ENCODE data around the gene EXOC3.

EXOC3 gene

GRCh38 chr5:435156-435790, 7.7 kb upstream of the EXOC3 start:
- Histone ChIP-seq H3K27me3 (ENCODE audit: control insufficient read depth, insufficient read depth, low read length) (no peaks in the 10 kb centered on the region), H3K36me3 (ENCODE audit: insufficient read depth, low read length) (peaks cover 26% of the 10 kb centered on the region), H3K9me3 (replicated peaks; ENCODE audit: low read length) (no peaks in the 10 kb centered on the region), H3K4me1 (ENCODE audit: control insufficient read depth, insufficient read depth, low read length) (peaks cover 4% of the 10 kb centered on the region), H3K4me2 (ENCODE audit: low read length) (no peak overlapping the region), H3K4me3 (ENCODE audit: low read length) (no peak overlapping the region), H3K9ac (ENCODE audit: low read depth, low read length) (no peak overlapping the region)

- H3K36me3 ChIP-seq (ENCODE audit: insufficient read depth, low read length): peaks cover 19% of the 10 kb centered on the region
These were observed 6.9 kb upstream of the EXOC3 start for GRCh38 chr5:435961-436640.

DNA sequence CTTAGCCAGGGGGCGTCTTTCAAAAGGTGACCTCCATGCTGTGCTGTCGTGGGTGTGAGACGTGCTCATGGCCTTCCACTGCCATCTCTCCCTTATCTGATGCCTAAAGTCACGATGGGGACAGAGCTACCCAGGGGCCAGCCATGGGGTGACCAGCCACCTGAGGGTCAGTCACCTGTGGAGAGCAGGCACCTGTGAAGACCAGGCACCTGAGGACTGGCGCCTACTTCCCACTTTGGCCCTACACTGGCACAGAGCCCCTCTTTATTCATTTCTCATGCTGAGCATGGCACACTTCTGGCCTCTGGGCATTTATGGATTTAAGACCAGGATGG, 6.4 kb upstream of the EXOC3 start:
- Histone ChIP-seq H3K9me3 (replicated peaks; ENCODE audit: low read length) (no peaks in the 10 kb centered on the region), H3K4me1 (ENCODE audit: control insufficient read depth, insufficient read depth, low read length) (peaks cover 1% of the 10 kb centered on the region), H3K27me3 (ENCODE audit: control insufficient read depth, insufficient read depth, low read length) (no peaks in the 10 kb centered on the region), H3K4me3 (ENCODE audit: low read length) (no peak overlapping the region), H3K4me2 (ENCODE audit: low read length) (no peak overlapping the region), H3K9ac (ENCODE audit: low read depth, low read length) (no peak overlapping the region), H3K36me3 (ENCODE audit: insufficient read depth, low read length) (peaks cover 14% of the 10 kb centered on the region)

More at GRCh38 chr5:435961-436640, 6.9 kb upstream of the EXOC3 start:
- H3K4me2 ChIP-seq (ENCODE audit: low read length): no peak overlapping the region
- H3K4me1 ChIP-seq (ENCODE audit: control insufficient read depth, insufficient read depth, low read length): peaks cover 3% of the 10 kb centered on the region
- H3K4me3 ChIP-seq (ENCODE audit: low read length): no peak overlapping the region
- H3K9me3 ChIP-seq (replicated peaks; ENCODE audit: low read length): no peaks in the 10 kb centered on the region
- H3K27me3 ChIP-seq (ENCODE audit: control insufficient read depth, insufficient read depth, low read length): no peaks in the 10 kb centered on the region
- H3K9ac ChIP-seq (ENCODE audit: low read depth, low read length): no peak overlapping the region

DNA sequence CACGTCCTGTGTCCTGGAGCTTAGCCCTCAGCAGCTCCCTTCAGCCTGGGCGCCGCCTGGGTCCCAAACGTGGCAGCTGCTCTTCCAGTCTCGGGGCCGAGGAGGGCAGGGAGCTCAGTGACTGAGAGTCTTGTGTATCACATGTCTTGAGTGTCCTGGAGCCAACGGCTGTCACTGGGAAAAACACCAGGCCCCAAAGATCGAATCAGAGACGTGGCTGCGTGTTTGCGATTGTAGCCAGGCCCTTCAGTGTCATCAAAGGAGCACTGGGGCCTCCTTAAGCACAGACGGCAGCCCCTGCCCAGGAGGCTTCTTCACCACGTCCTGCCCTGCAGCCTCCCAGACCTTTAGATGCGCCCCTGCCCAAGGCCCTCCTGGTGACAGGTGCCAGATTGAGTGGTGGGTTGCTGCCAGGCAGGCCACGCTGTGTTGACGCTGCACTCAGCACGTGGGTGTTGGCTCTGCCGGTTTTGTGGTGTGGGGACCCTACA, 5.7 kb upstream of the EXOC3 start:
- Histone ChIP-seq H3K27me3 (ENCODE audit: control insufficient read depth, insufficient read depth, low read length) (no peaks in the 10 kb centered on the region), H3K36me3 (ENCODE audit: insufficient read depth, low read length) (peaks cover 13% of the 10 kb centered on the region), H3K4me2 (ENCODE audit: low read length) (no peak overlapping the region), H3K9me3 (replicated peaks; ENCODE audit: low read length) (no peaks in the 10 kb centered on the region), H3K9ac (ENCODE audit: low read depth, low read length) (no peak overlapping the region), H3K4me3 (ENCODE audit: low read length) (no peak overlapping the region), H3K4me1 (ENCODE audit: control insufficient read depth, insufficient read depth, low read length) (peaks cover 5% of the 10 kb centered on the region)

- Histone ChIP-seq H3K27me3 (ENCODE audit: control insufficient read depth, insufficient read depth, low read length) (no peaks in the 10 kb centered on the region), H3K9ac (ENCODE audit: low read depth, low read length) (no peak overlapping the region)
These were observed 4.4 kb upstream of the EXOC3 start for GRCh38 chr5:438481-438981.

GRCh38 chr5:439181-439580, 3.8 kb upstream of the EXOC3 start:
- Histone ChIP-seq H3K27me3 (ENCODE audit: control insufficient read depth, insufficient read depth, low read length) (no peaks in the 10 kb centered on the region), H3K36me3 (ENCODE audit: insufficient read depth, low read length) (peaks cover 4% of the 10 kb centered on the region), H3K9ac (ENCODE audit: low read depth, low read length) (no peak overlapping the region), H3K4me3 (ENCODE audit: low read length) (no peak overlapping the region), H3K4me1 (ENCODE audit: control insufficient read depth, insufficient read depth, low read length) (peaks cover 14% of the 10 kb centered on the region), H3K4me2 (ENCODE audit: low read length) (no peak overlapping the region), H3K9me3 (replicated peaks; ENCODE audit: low read length) (no peaks in the 10 kb centered on the region)

More at GRCh38 chr5:438481-438981, 4.4 kb upstream of the EXOC3 start:
- Histone ChIP-seq H3K4me2 (ENCODE audit: low read length) (no peak overlapping the region), H3K4me1 (ENCODE audit: control insufficient read depth, insufficient read depth, low read length) (peaks cover 8% of the 10 kb centered on the region), H3K4me3 (ENCODE audit: low read length) (no peak overlapping the region), H3K36me3 (ENCODE audit: insufficient read depth, low read length) (peaks cover 6% of the 10 kb centered on the region), H3K9me3 (replicated peaks; ENCODE audit: low read length) (no peaks in the 10 kb centered on the region)

- no peak overlapping the region for H3K9ac ChIP-seq (ENCODE audit: low read depth, low read length)
These were observed 3.3 kb upstream of the EXOC3 start for GRCh38 chr5:439636-440035.

DNA sequence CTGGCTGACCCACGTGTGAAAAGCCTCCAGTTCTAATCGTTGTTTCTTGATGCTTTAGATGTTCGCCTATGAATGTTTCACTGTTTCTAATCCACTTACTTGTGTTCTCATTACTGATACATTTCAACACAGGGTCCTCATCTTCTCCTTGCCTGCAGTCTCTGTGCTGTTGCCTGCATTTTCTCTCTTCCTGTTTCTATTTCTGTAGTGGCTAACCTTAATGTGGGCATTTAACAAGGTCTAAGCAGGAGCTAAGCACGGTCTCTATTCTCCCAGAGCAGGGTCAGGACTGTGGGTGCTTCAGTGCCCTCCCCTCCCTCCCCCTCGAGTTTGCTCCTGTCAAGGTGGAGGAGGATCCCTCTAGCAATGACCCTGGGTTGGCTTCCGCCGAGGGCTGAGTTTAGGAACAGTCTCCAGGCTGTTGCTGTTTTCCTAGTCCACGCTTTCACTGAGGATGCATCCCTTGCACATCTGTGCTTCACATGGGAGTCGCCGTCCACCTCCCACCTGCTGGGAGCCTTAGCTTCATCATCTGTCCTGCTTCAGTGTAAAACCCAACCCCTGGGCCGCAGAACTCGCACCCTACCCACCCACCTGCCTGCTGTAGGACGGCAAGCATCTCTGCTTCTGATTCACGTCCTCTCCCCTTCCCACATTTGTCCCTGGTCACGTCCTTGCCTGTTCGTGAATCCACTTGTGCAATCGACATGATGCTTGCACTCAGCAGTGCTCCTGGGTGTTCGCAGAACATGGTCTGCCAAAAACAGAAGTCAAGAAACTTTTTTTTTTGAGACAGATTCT, 2.4 kb upstream of the EXOC3 start:
- H3K36me3 ChIP-seq (ENCODE audit: insufficient read depth, low read length): no peaks in the 10 kb centered on the region
- no peaks in the 10 kb centered on the region for H3K27me3 ChIP-seq (ENCODE audit: control insufficient read depth, insufficient read depth, low read length)
- H3K9me3 ChIP-seq (replicated peaks; ENCODE audit: low read length): no peaks in the 10 kb centered on the region
- H3K9ac ChIP-seq (ENCODE audit: low read depth, low read length): no peak overlapping the region
- H3K4me3 ChIP-seq (ENCODE audit: low read length): no peak overlapping the region
- H3K4me2 ChIP-seq (ENCODE audit: low read length): no peak overlapping the region
- H3K4me1 ChIP-seq (ENCODE audit: control insufficient read depth, insufficient read depth, low read length): peaks cover 16% of the 10 kb centered on the region

More at GRCh38 chr5:439636-440035, 3.3 kb upstream of the EXOC3 start:
- Histone ChIP-seq H3K9me3 (replicated peaks; ENCODE audit: low read length) (no peaks in the 10 kb centered on the region), H3K4me1 (ENCODE audit: control insufficient read depth, insufficient read depth, low read length) (peaks cover 16% of the 10 kb centered on the region), H3K27me3 (ENCODE audit: control insufficient read depth, insufficient read depth, low read length) (no peaks in the 10 kb centered on the region), H3K4me2 (ENCODE audit: low read length) (no peak overlapping the region), H3K4me3 (ENCODE audit: low read length) (no peak overlapping the region), H3K36me3 (ENCODE audit: insufficient read depth, low read length) (peaks cover 2% of the 10 kb centered on the region)

- Histone ChIP-seq H3K9ac (ENCODE audit: low read depth, low read length) (peak overlapping the region; percentile 95), H3K36me3 (ENCODE audit: insufficient read depth, low read length) (peaks cover 7% of the 10 kb centered on the region), H3K4me1 (ENCODE audit: control insufficient read depth, insufficient read depth, low read length) (peaks cover 16% of the 10 kb centered on the region), H3K4me2 (ENCODE audit: low read length) (peak overlapping the region; percentile 97), H3K9me3 (replicated peaks; ENCODE audit: low read length) (no peaks in the 10 kb centered on the region), H3K27me3 (ENCODE audit: control insufficient read depth, insufficient read depth, low read length) (no peaks in the 10 kb centered on the region), H3K4me3 (ENCODE audit: low read length) (peak overlapping the region; percentile 96)
These were observed 1.0 kb upstream of the EXOC3 start for GRCh38 chr5:441996-442334.

DNA sequence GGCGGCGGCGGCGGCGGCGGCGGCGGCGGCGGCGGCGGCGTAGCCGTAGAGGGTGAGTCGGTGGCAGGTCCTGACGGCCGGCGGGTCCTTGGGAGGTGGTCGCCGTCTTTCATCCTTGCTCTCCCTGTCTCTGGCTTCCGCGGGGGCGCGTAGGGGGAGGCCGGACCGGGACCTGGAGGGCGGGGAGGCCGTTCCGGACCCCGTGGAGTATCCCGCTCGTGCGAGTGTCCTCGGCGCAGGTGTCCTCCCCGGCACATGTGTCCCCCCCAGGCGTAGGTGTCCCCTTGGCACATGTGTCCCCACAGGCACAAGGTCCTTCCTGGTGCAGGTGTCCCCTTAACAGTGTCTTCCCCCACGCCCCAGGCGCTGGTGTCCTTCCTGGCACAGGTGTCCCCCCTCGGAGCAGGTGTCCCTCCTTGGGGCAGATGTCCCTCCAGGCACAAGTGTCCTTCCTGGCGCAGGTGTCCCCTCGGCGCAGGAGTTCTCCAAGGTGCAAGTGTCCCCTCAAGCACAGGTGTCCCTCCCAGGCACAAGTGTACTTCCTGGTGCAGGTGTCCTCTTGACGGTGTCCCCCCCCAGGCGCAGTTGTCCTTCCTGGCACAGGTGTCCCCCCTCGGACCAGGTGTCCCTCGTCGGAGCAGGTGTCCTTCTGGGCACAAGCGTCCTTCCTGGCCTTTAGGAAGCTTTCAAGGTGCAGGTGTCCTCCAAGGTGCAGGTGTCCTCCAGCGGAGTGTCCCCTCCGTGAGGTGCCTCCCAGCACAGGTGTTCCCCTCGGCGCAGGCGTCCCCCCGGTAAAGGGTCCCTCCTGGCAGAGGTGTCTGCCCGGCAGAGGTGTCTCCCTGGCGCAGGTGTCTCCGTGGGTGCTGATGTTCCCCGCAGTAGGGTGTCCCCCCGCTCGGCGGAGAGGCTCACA, 519 bp downstream of the EXOC3 start:
- Histone ChIP-seq H3K27me3 (ENCODE audit: control insufficient read depth, insufficient read depth, low read length) (no peaks in the 10 kb centered on the region), H3K36me3 (ENCODE audit: insufficient read depth, low read length) (peaks cover 22% of the 10 kb centered on the region), H3K4me3 (ENCODE audit: low read length) (peak overlapping the region; percentile 96), H3K4me2 (ENCODE audit: low read length) (peak overlapping the region; percentile 96), H3K9ac (ENCODE audit: low read depth, low read length) (peak overlapping the region; percentile 95), H3K4me1 (ENCODE audit: control insufficient read depth, insufficient read depth, low read length) (peaks cover 16% of the 10 kb centered on the region), H3K9me3 (replicated peaks; ENCODE audit: low read length) (no peaks in the 10 kb centered on the region)

GRCh38 chr5:444226-444625, 1.2 kb downstream of the EXOC3 start:
- H3K36me3 ChIP-seq (ENCODE audit: insufficient read depth, low read length): peaks cover 29% of the 10 kb centered on the region
- H3K4me3 ChIP-seq (ENCODE audit: low read length): peak overlapping the region; percentile 96
- no peaks in the 10 kb centered on the region for H3K9me3 ChIP-seq (replicated peaks; ENCODE audit: low read length)
- H3K4me2 ChIP-seq (ENCODE audit: low read length): peak overlapping the region; percentile 96
- H3K9ac ChIP-seq (ENCODE audit: low read depth, low read length): peak overlapping the region; percentile 95
- peaks cover 16% of the 10 kb centered on the region for H3K4me1 ChIP-seq (ENCODE audit: control insufficient read depth, insufficient read depth, low read length)
- H3K27me3 ChIP-seq (ENCODE audit: control insufficient read depth, insufficient read depth, low read length): no peaks in the 10 kb centered on the region
